K562 (cell line): ENCODE results near the gene VPS35L. TPM values are rescaled to one million over a fixed set of nuclear protein-coding genes. Genes with fewer than 3 reads are reported as not detected.

ENCODE experiments used
- ATAC-seq: fragments of 200-7000 bp; cut with Tn5 transposase; 3 replicates; pipeline ENCODE4 v1.9.1; 2020; ENCODE audit warnings: moderate library complexity
- BruUV-seq: library from RNA; stranded (reverse); fragments of 400-500 nt; replicated peaks from 2 replicates; lab custom pipeline; 2021; lab: Mats Ljungman, UMichigan
- CTCF ChIA-PET: fragments of 300-600 bp; formaldehyde crosslinking; extraction: SDS; loops from one replicate; lab custom pipeline; 2021; ENCODE audit warnings: low intra/inter-chr PET ratio; lab: Yijun Ruan, JAX
- POLR2A ChIA-PET: fragments of 300-600, 350-650 bp; sonication (Branson Sonifier 250); formaldehyde crosslinking; extraction: SDS; loops from one replicate; lab custom pipeline; 2021; ENCODE audit warnings: antibody characterized with exemption, inconsistent platforms; lab: Yijun Ruan, JAX
- DNase-seq, 4 experiments: peaks; one replicate each; pipeline versions ENCODE4 v3.0.0 to v3.0.0-alpha.2; 2011 to 2018; ENCODE audit warnings: low spot score in 3 of 4, mixed read lengths in 3 of 4; ENCODE audit errors: extremely low read depth in 1 of 4
- FAIRE-seq: peaks from 2 replicates; lab custom pipeline; 2011; peaks lifted over from hg19 to GRCh38; lab: Jason Lieb, UNC
- H2AFZ ChIP-seq: 2 replicates; pipeline ENCODE4 v1.6.0; 2011; ENCODE audit warnings: low read depth, low read length, control low read depth, inconsistent platforms
- H3K27ac ChIP-seq: fragments of 200-600 bp; 3 replicates; pipeline ENCODE4 v1.8.0; 2011; ENCODE audit warnings: low read depth, mild to moderate bottlenecking, control low read depth, inconsistent platforms, low read length, moderate library complexity, mixed read lengths; ENCODE audit errors: extremely low read depth
- H3K27me3 ChIP-seq, 2 experiments: fragments of 300-600 bp in 1 of 2; 2 replicates in 1 of 2; 3 replicates in 1 of 2; pipeline versions ENCODE4 v1.6.0 to v1.8.0; 2011; ENCODE audit warnings: inconsistent platforms in 2 of 2, low read length in 2 of 2, mild to moderate bottlenecking in 1 of 2, mixed read lengths in 1 of 2, moderate library complexity in 1 of 2; ENCODE audit not compliant: control insufficient read depth in 2 of 2, insufficient read depth in 2 of 2
- H3K36me3 ChIP-seq: fragments of 300-600 bp; 3 replicates; pipeline ENCODE4 v1.8.0; 2011; ENCODE audit warnings: mild to moderate bottlenecking, low read length, inconsistent platforms; ENCODE audit not compliant: control insufficient read depth, insufficient read depth
- H3K4me1 ChIP-seq, 2 experiments: fragments of 200-600 bp in 1 of 2; replicated peaks in 1 of 2; 2 replicates in 1 of 2; 3 replicates in 1 of 2; pipeline versions ENCODE4 v1.5.1 to v1.8.0; 2011; ENCODE audit warnings: inconsistent platforms in 2 of 2, low read length in 2 of 2, mild to moderate bottlenecking in 1 of 2, mixed read lengths in 1 of 2, moderate library complexity in 1 of 2; ENCODE audit not compliant: control insufficient read depth in 2 of 2, insufficient read depth in 2 of 2
- H3K4me2 ChIP-seq: 2 replicates; pipeline ENCODE4 v1.6.1; 2011; ENCODE audit warnings: low read length, control low read depth, inconsistent platforms, mixed read lengths; ENCODE audit not compliant: insufficient read depth
- H3K4me3 ChIP-seq: fragments of 200-600 bp; sonication (generic), shearing (Covaris generic); 2 replicates; pipeline ENCODE4 v1.5.1; 2016; ENCODE audit warnings: control low read depth, inconsistent platforms
- H3K79me2 ChIP-seq: fragments of 200-600 bp; 3 replicates; pipeline ENCODE4 v1.8.0; 2011; ENCODE audit warnings: low read length, inconsistent platforms; ENCODE audit not compliant: control insufficient read depth, insufficient read depth
- H3K9ac ChIP-seq, 2 experiments: 2 replicates each; pipeline versions ENCODE4 v1.6.0 to v1.6.1; 2011; ENCODE audit warnings: low read depth in 2 of 2, low read length in 2 of 2, control low read depth in 1 of 2, inconsistent platforms in 1 of 2, mild to moderate bottlenecking in 1 of 2, mixed read lengths in 1 of 2; ENCODE audit not compliant: insufficient read depth in 1 of 2
- H3K9me1 ChIP-seq: one replicate; pipeline ENCODE4 v1.6.0; 2011; ENCODE audit warnings: inconsistent platforms, mild to moderate bottlenecking, low read length, moderate library complexity; ENCODE audit not compliant: control insufficient read depth, insufficient read depth
- H3K9me3 ChIP-seq: replicated peaks from 2 replicates; pipeline ENCODE4 v1.5.1; 2011; ENCODE audit warnings: low read depth, low read length, inconsistent platforms; ENCODE audit not compliant: control insufficient read depth, insufficient read depth
- H4K20me1 ChIP-seq: replicated peaks from 2 replicates; pipeline ENCODE4 v1.6.1; 2011; ENCODE audit warnings: low read length, inconsistent platforms, mixed read lengths; ENCODE audit not compliant: control insufficient read depth, insufficient read depth
- POLR2G ChIP-seq: fragments of 200-400 bp; formaldehyde crosslinking; IDR thresholded peaks from 2 replicates; pipeline ENCODE4 v1.6.1; 2017; ENCODE audit warnings: low read depth, mild to moderate bottlenecking, antibody characterized with exemption, low read length, moderate library complexity
- WGBS: fragments of 100-300 bp; shearing (Covaris generic); methylation state at CpG from one replicate; pipeline ENCODE4 v1.1.6; 2016; ENCODE audit warnings: low coverage, mixed read lengths; ENCODE audit not compliant: insufficient coverage; ENCODE audit errors: missing lambda C conversion rate; 5-methylcytosine and 5-hydroxymethylcytosine counted together
- in situ Hi-C: fragments of 300-500 bp; cut with MboI; formaldehyde crosslinking; loops from 4 replicates; pipeline ENCODE4 v1.15.0; 2018; ENCODE audit warnings: inconsistent platforms, mixed read lengths
- intact Hi-C: fragments of 100-400 bp; cut with micrococcal nuclease; formaldehyde crosslinking; loops from 2 replicates; pipeline ENCODE4 v1.14.2; 2022
- polyA plus RNA-seq, 8 experiments: library from polyadenylated mRNA; depleted of rRNA in 4 of 8; stranded (reverse) in 5 of 8; unstranded in 3 of 8; fragments of >200 nt; fragmentation: Nextera tagmentation in 2 of 8; fragmentation: Illumina TruSeq in 1 of 8; extraction: Ambion mirVana in 2 of 8; extraction: Trizol in 1 of 8; gene quantifications; 2 replicates each; pipeline versions ENCODE4 v1.2.1 to v1.2.3, GENCODE V29; 2011 to 2014; ENCODE audit warnings: inconsistent platforms in 1 of 8, missing spikeins in 1 of 8
- total RNA-seq, 7 experiments: library from RNA; depleted of rRNA in 6 of 7; stranded (reverse); fragments of >200 nt in 6 of 7; fragmentation: Illumina TruSeq in 2 of 7; extraction: Trizol in 2 of 7; gene quantifications; 2 replicates each; pipeline versions ENCODE4 v1.2.1 to v1.2.3, GENCODE V29; 2011 to 2021; ENCODE audit warnings: low replicate concordance in 1 of 7
- TF ChIP-seq, protein P1 (sequence below): fragments of 450-650 bp; conservative IDR thresholded peaks from 2 replicates; pipeline ENCODE4 v1.6.1; 2016; ENCODE audit warnings: missing genetic modification characterization, low read depth, mild to moderate bottlenecking, control low read depth, missing compliant biosample characterization

Gene VPS35L
- total and polyA plus RNA-seq, 9 of the 15 experiments (the other 6 are each of a cell fraction or from before 2014, with no cell fraction given): 10.2 to 30.4 (median 20.1) TPM

DNA sequence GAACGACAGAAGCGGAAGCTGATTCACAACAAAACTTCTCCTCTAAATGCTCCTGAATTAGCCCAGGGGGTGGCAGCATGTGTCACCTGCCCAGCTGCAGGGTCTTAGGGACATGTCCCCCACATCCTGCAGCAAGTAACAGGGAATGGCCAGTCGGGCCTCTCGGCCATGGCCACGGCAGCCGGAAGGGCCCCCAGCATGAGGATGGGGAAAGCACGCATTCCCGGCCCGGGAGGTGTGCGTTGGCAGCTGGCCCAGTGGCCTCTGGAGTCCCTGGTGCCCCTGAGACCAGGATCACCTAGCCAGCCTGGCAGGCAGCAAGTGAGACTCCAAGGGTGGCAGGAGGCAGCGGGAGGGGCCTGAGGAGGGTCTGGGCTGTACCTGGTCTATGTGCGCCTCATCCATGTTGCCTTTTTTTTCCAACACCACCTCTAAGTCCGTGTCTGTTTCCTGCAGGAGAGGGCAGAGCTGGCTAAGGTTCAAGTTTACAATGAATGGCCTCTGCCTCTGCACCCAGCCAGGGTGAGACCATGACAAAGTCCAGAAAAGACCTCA, 155.6 kb downstream of the VPS35L start:
- H3K79me2 ChIP-seq: peaks cover 66% of the 10 kb centered on the region
- BruUV-seq: no TSS peak
- H2AFZ ChIP-seq: no peak overlapping the region
- H3K27ac ChIP-seq: no peak overlapping the region
- TF ChIP-seq, protein P1, sequence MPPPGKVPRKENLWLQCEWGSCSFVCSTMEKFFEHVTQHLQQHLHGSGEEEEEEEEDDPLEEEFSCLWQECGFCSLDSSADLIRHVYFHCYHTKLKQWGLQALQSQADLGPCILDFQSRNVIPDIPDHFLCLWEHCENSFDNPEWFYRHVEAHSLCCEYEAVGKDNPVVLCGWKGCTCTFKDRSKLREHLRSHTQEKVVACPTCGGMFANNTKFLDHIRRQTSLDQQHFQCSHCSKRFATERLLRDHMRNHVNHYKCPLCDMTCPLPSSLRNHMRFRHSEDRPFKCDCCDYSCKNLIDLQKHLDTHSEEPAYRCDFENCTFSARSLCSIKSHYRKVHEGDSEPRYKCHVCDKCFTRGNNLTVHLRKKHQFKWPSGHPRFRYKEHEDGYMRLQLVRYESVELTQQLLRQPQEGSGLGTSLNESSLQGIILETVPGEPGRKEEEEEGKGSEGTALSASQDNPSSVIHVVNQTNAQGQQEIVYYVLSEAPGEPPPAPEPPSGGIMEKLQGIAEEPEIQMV (tag): no peak
- peak; percentile 44 for TF ChIP-seq POLR2G
- FAIRE-seq (no peak), DNase-seq (no peak), ATAC-seq (no peak)
- ChIA-PET CTCF (no interaction called here), POLR2A (interaction anchor here (0.7 to 1.6 kb wide), 5 partner anchors 11 to 689 kb away, joined by 3 to 11 read pairs (median 4); partner anchors contain the start of gene VPS35L)
- intact Hi-C loops: no loop called here
- H3K4me2 ChIP-seq: no peak overlapping the region
- peaks cover 33% of the 10 kb centered on the region; the same call in 1 of the 2 replicates for H4K20me1 ChIP-seq
- peaks cover 28 to 46% of the 10 kb centered on the region in 2 experiments; a peak in 4 of 5 replicates for H3K4me1 ChIP-seq
- peaks cover 11% of the 10 kb centered on the region for H3K9me1 ChIP-seq
- peak overlapping the region in 1 of 2 experiments; percentile 21; a peak in 1 of 4 replicates for H3K9ac ChIP-seq
- in situ Hi-C loops: no loop called here
- H3K27me3 ChIP-seq: no peaks in the 10 kb centered on the region
- H3K36me3 ChIP-seq: peaks cover 95% of the 10 kb centered on the region
- H3K4me3 ChIP-seq: no peak overlapping the region
- H3K9me3 ChIP-seq: no peaks in the 10 kb centered on the region
- WGBS: 88% methylated on average over 9 of the region's 13 CpGs
